HepG2 (cell line): ENCODE measurements around the gene ATP6V0D1.

Experiments used
- ATF1 ChIP-seq: IDR thresholded peaks from 2 replicates; pipeline ENCODE4 v1.6.1; 2016; ENCODE audit warnings: mild to moderate bottlenecking, control low read depth
- DNMT1 ChIP-seq: sonication (generic); formaldehyde crosslinking; IDR thresholded peaks from 2 replicates; pipeline ENCODE4 v1.5.1; 2020; ENCODE audit warnings: mild to moderate bottlenecking, missing genetic modification reagents
- POLR2A ChIP-seq, 2 experiments: IDR thresholded peaks; 2 replicates each; pipeline ENCODE4 v1.6.1; 2011; ENCODE audit warnings: low read depth in 2 of 2, low read length in 2 of 2, mild to moderate bottlenecking in 1 of 2, moderate library complexity in 1 of 2; ENCODE audit not compliant: insufficient read depth in 1 of 2
- POLR2AphosphoS2 ChIP-seq: IDR thresholded peaks from 2 replicates; pipeline ENCODE4 v1.6.1; 2011; ENCODE audit warnings: low read depth, low read length, improper control_type of control experiment
- ZSCAN22 ChIP-seq: sonication (generic); formaldehyde crosslinking; IDR thresholded peaks from 2 replicates; pipeline ENCODE4 v1.4.0; 2020; ENCODE audit warnings: mild to moderate bottlenecking, missing genetic modification reagents
- ZSCAN9 ChIP-seq: IDR thresholded peaks from 2 replicates; pipeline ENCODE4 v1.6.1; 2016; ENCODE audit warnings: borderline replicate concordance
- TF ChIP-seq, protein P1 (sequence below): sonication (generic); formaldehyde crosslinking; IDR thresholded peaks from 2 replicates; pipeline ENCODE4 v1.9.0; 2021; ENCODE audit warnings: missing genetic modification reagents, borderline replicate concordance
- TF ChIP-seq, protein P2 (sequence below): sonication (generic); formaldehyde crosslinking; IDR thresholded peaks from 2 replicates; pipeline ENCODE4 v1.4.0; 2020; ENCODE audit warnings: missing genetic modification reagents
- TF ChIP-seq, protein P3 (sequence below): sonication (generic); formaldehyde crosslinking; IDR thresholded peaks from 2 replicates; pipeline ENCODE4 v1.5.0; 2020; ENCODE audit warnings: mild to moderate bottlenecking, missing genetic modification reagents, moderate library complexity

- TF ChIP-seq, protein P1, sequence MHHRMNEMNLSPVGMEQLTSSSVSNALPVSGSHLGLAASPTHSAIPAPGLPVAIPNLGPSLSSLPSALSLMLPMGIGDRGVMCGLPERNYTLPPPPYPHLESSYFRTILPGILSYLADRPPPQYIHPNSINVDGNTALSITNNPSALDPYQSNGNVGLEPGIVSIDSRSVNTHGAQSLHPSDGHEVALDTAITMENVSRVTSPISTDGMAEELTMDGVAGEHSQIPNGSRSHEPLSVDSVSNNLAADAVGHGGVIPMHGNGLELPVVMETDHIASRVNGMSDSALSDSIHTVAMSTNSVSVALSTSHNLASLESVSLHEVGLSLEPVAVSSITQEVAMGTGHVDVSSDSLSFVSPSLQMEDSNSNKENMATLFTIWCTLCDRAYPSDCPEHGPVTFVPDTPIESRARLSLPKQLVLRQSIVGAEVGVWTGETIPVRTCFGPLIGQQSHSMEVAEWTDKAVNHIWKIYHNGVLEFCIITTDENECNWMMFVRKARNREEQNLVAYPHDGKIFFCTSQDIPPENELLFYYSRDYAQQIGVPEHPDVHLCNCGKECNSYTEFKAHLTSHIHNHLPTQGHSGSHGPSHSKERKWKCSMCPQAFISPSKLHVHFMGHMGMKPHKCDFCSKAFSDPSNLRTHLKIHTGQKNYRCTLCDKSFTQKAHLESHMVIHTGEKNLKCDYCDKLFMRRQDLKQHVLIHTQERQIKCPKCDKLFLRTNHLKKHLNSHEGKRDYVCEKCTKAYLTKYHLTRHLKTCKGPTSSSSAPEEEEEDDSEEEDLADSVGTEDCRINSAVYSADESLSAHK (CRISPR knock-in tag), result no peak
- no peak for TF ChIP-seq DNMT1 (CRISPR knock-in tag)
- TF ChIP-seq ZSCAN22, result no peak
- no peak for TF ChIP-seq POLR2A (IDR thresholded peaks at IDR 0.05; ENCODE audit: insufficient read depth in 1 of 2, low read depth in 2 of 2, low read length in 2 of 2)
- no peak for TF ChIP-seq POLR2AphosphoS2
- no peak for TF ChIP-seq ATF1
- TF ChIP-seq, protein P2, sequence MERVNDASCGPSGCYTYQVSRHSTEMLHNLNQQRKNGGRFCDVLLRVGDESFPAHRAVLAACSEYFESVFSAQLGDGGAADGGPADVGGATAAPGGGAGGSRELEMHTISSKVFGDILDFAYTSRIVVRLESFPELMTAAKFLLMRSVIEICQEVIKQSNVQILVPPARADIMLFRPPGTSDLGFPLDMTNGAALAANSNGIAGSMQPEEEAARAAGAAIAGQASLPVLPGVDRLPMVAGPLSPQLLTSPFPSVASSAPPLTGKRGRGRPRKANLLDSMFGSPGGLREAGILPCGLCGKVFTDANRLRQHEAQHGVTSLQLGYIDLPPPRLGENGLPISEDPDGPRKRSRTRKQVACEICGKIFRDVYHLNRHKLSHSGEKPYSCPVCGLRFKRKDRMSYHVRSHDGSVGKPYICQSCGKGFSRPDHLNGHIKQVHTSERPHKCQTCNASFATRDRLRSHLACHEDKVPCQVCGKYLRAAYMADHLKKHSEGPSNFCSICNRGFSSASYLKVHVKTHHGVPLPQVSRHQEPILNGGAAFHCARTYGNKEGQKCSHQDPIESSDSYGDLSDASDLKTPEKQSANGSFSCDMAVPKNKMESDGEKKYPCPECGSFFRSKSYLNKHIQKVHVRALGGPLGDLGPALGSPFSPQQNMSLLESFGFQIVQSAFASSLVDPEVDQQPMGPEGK (CRISPR knock-in tag), result no peak
- TF ChIP-seq ZSCAN9 (CRISPR knock-in tag), result no peak
- TF ChIP-seq, protein P3, sequence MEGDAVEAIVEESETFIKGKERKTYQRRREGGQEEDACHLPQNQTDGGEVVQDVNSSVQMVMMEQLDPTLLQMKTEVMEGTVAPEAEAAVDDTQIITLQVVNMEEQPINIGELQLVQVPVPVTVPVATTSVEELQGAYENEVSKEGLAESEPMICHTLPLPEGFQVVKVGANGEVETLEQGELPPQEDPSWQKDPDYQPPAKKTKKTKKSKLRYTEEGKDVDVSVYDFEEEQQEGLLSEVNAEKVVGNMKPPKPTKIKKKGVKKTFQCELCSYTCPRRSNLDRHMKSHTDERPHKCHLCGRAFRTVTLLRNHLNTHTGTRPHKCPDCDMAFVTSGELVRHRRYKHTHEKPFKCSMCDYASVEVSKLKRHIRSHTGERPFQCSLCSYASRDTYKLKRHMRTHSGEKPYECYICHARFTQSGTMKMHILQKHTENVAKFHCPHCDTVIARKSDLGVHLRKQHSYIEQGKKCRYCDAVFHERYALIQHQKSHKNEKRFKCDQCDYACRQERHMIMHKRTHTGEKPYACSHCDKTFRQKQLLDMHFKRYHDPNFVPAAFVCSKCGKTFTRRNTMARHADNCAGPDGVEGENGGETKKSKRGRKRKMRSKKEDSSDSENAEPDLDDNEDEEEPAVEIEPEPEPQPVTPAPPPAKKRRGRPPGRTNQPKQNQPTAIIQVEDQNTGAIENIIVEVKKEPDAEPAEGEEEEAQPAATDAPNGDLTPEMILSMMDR (CRISPR knock-in tag), result no peak
Observed at GRCh38 chr16:67413978-67414911, 66.7 kb downstream of the ATP6V0D1 start.
